ENCODE measurements around the gene SLC6A1.

SLC6A1 gene

DNA sequence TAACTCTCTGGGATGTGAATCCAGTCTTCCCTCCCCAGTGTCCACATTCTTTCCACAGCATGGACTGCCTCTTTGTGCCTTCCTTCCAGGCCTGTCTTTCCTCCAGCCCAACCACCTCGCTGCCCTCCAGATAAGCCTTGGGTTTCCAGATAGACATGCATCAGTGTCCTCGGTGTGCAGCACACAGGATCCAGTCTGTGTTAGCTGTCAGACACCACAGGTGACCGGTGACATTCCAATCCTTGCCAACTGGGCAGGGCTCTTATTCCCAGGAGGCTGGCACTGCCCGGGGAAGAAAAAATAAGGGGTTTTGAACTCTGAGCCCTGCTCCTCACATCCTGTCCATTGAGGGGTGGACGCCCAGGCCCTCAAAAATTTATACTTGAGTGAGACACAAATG, 6.0 kb upstream of the SLC6A1 start:
- DNase-seq (ENCODE audit: low read depth, low spot score), result no peak

DNA sequence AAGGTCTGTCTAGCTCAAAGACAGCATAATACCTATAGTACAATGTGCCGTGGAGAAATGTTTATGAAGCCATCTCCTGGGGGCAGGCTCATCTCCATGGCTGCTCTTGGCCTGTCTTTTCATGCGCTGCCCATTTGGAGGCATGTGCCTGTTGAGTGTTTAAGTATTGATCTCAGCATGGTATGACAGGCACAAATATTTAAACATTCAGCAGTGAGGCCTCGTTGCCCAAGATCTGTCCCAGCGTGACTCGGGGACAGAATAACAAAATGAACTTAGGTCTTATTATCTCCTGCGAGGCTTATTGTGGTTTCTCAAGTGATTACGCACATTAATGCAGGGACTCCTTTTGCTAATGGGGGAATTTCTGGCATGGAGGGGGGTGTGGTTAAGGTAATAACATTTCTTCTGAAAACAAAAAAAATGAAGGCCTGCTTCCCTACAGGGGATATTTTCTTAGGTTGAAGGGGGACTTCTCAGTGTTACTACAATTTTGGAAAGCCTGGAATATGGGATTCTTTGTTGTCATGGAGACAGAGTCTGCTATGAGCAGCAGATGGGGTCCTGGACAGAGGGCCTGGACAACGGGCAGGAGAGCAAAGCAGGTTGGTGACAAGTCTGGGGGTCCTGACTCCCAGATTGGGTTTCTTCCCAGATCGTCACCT, 4.4 kb upstream of the SLC6A1 start:
- no peak overlapping the region for H3K4me3 ChIP-seq (ENCODE audit: low read length)
- no peak for DNase-seq (ENCODE audit: low read depth, low spot score)

More for the DNA sequence above, 6.0 kb upstream of the SLC6A1 start:
- H3K4me3 ChIP-seq (ENCODE audit: low read length), result no peak overlapping the region

DNA sequence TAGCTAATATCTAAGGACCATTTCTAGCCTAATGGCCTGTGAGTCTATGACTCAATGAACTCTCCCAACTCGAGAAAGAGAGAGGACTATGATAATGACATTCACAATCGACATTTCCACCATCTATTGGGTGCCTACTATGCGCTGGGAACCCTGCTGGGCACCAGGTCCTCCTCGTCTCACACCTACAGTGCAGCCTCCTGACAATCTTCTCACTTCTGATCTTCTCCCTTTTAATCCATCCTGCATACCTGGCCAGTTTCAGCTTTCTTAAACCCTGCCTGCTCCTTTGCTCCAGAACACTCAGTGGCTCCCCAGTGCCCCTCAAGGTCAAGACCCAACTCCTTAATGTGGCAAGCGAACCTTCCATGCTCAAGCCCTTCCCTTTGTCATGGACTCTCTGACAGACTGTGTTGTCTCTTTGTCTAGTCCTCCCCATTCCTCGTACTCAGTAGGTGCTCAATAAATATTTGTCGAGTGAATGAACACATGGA, 3.5 kb upstream of the SLC6A1 start:
- DNase-seq (ENCODE audit: low read depth, low spot score), result no peak
- H3K4me3 ChIP-seq (ENCODE audit: low read length), result no peak overlapping the region

DNA sequence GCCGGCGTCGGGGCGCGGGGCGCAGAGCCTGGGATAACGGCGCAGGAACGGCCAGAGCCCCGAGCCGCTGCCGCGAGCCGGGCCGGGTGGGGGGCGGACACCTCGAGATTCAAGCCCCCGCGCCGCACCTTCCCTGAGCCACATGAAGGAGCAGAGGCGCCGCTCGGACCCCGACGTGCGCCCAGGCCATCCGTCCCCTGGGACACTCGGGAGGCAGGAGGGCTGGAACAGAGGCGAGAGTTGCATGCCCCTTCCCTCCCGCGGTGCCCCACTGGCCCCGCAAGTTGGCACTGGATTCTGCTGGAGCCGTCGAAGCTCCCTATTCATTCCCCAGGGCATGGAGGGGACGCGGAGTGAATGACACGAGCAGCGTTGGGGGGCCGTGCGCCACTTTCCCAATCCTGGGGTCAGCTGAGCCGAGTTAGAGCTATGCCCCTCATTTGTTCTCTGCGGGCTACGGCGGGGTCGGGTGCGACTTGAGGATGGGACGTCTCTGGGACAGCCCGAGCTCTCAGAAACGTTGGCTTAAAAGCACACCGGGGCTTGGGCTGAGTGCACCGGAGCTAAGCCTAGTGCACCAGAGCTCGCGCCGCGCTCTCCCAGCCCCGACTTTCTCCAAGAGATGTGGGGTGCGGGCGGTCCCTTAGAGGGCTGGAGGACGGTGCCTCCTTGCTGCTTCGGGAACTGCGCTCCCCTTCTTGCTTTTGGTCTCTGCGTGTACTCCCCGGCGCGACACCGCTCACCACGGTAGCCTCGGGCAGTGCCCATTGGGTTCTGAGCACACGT, 588 bp downstream of the SLC6A1 start:
- no peak overlapping the region for H3K4me3 ChIP-seq (ENCODE audit: low read length)
- no peak for DNase-seq (ENCODE audit: low read depth, low spot score)

DNA sequence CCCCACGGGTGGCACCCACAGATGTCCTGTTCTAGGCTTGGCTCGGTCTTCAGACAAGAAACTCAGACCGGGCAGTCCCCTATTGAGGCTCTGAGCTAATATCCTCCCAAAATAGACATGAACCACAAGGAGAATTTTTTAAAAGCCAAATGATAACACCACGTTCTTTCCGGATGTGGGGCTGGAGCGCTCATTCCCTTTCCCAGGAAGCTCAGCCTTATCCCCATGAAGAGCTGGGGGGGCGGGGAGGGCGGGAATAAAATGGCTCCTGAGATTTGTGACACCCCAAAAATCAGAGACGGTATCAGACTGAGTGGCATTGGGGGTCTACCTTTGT, 1.1 kb downstream of the SLC6A1 start:
- no peak overlapping the region for H3K4me3 ChIP-seq (ENCODE audit: low read length)
- DNase-seq (ENCODE audit: low read depth, low spot score), result no peak

DNA sequence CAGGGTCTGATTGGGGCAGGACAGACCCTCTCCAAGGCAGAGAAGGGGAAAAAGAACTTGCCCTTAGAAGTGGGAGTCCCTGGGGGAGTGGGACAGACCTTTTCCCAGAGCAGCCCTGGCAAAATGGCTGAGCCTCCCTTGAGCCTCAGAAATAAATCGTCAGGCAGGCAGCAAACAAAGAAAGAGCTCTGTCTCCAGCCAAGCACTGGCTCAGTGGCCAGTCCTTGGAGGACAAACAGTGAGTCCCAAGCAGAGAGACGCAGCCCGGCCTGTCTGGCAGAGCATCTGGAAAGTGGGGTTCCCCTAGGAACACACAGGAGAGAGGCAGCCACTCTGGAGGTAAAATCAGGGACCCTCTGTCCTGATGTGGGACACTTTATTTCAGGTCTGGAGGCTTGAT, 1.8 kb downstream of the SLC6A1 start:
- H3K4me3 ChIP-seq (ENCODE audit: low read length), result no peak overlapping the region
- no peak for DNase-seq (ENCODE audit: low read depth, low spot score)

DNA sequence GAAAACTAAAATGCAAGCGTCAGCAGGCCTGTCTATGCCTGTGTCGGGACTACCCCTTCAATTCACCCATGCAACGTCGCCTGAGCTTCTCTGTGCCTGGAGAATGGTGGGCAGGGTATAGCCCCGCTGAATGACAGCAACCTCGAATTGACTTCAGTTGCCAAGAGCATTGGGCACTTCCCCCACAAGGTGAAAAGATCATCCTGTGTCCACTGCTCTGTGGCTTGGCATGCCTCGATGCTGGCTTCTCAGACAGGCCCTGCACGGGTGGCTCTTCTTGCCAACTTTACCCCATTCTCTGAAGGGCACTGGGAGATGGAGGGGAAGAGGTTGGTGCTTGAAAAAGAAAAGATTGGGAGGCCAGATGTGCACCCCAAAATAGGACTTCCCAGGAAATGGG, 3.3 kb downstream of the SLC6A1 start:
- DNase-seq (ENCODE audit: low read depth, low spot score), result no peak
- no peak overlapping the region for H3K4me3 ChIP-seq (ENCODE audit: low read length)

DNA sequence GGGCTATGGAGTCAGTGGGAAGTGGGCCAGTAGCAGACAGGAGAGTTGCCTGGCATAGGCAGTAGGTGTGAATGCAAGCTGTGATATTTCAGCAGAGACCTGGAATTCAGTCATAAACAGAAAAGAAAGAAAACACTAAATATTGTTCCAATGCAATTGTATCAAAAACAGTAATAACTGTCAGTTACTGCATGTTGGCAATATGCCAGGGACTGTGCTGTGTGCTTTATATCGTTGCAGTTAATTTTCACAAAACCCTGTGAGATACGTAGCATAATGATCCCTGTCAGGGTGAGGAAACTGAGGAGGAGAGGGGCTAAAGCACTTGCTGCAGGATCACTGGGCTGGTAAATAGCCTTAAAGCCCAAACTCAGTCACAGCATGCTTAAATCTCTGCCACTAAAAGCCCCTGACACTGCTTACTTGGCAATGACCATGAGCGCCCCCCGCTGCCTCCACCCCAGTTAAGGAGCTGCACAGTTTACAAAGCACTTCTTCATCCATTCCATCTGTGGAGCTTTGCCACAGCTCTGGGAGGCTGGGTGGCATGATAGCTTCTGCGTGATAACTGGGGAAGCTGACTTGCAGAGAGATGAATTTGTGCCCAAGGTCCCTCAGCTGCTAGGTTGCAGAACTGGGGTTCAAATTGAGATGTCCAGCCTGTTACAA, 3.9 kb downstream of the SLC6A1 start:
- no peak overlapping the region for H3K4me3 ChIP-seq (ENCODE audit: low read length)
- DNase-seq (ENCODE audit: low read depth, low spot score), result no peak

DNA sequence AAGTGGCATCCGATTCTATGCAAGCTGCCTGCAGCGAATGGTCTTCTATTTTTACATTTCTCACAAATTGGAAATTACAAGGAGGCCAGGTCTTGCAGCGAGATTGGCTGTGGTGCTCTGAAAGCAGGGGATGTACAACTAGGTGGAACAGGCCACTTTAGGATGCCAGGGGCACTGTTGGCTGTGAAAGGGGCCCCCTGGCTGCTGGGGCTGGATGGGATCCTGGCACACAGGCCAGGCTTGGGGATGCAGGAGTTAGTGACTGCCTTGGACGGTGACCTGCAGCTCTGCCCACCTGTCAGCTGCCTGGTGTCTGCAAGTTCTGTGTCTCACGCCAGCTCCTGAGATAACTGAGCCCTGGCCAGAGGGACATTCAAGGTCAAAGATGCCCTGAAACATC, 4.6 kb downstream of the SLC6A1 start:
- H3K4me3 ChIP-seq (ENCODE audit: low read length), result no peak overlapping the region
- DNase-seq (ENCODE audit: low read depth, low spot score), result no peak

DNA sequence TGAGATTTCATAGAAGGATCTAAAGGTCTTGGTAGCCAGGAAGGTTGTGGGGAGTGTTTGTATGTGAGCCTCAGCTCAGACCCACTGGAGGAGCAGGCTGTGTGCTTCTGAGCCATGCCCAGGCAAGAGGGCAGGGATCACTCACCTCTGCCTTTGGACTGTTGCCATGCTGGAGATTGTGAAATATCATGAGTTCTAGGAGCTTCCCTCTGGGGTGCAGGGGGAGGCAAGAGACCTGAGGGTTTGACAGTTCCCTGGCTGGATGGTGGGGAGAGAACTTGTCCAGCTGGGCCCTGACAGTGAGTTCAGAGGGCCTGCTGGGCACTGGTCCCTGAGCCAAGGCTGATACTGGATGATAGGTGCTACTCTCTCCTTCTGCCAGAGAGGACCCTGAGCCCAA, 6.0 kb downstream of the SLC6A1 start:
- DNase-seq (ENCODE audit: low read depth, low spot score), result no peak
- H3K4me3 ChIP-seq (ENCODE audit: low read length), result no peak overlapping the region

DNA sequence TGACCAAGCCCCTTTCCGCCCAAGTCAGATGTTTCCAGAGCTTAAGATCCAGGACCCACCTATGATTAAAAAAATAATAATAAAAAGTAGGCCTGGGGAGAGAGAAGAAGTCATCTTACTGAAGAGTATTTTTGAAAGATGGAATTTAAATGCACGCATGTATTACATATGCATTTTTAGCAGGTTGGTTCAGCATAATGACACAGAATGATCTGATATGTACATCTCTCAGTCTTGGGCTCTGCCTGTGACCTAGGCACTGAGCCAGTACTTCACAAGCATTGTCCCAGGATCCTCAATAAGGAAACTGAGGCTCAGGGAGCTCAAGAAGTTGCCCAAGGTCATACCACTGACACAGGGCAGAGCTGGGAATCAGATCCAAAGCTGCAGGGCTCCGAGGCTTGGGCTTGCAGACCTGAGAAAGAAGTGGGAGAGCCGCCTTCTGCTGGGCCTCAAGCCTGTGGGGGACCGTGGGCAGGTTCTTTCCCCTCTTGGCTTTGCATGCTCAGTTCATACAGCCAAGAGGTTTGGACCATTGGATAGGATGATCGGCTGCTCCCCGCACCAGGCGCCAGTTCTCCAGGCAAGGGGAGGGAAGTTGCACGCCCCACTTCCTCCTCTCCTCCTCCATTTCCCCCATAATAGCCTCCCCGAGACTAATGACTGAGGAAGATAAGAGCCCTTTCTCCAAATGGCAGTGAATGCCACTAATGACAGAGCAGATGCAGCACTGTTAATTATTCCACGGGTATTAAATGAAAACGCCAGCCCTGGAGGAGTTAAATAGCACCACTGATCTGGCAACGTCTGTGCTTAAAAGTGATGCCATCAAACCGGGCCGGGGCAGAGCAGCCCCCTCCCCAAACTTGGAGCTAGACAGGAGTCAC, 6.9 kb downstream of the SLC6A1 start:
- no peak overlapping the region for H3K4me3 ChIP-seq (ENCODE audit: low read length)
- no peak for DNase-seq (ENCODE audit: low read depth, low spot score)

DNA sequence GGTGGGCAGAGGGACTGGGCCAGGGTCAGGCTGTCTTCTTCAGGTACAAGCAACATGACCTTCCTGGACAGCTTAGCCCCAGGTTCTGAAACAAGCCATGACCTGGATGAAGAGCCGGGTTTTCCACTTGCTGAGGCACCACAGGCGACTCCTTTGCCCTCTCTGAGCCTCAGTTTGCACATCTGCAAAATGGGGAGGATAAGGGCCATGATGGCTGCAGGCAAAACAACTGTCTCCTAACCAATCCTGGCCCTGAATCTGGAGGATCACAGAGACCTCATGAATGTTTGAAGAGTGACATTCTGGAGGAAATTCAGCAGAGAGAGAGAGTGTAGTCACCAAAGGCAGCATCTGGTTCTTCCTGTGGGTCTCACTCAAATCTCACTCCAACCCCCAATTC, 8.0 kb downstream of the SLC6A1 start:
- DNase-seq (ENCODE audit: low read depth, low spot score), result no peak
- H3K4me3 ChIP-seq (ENCODE audit: low read length), result no peak overlapping the region

DNA sequence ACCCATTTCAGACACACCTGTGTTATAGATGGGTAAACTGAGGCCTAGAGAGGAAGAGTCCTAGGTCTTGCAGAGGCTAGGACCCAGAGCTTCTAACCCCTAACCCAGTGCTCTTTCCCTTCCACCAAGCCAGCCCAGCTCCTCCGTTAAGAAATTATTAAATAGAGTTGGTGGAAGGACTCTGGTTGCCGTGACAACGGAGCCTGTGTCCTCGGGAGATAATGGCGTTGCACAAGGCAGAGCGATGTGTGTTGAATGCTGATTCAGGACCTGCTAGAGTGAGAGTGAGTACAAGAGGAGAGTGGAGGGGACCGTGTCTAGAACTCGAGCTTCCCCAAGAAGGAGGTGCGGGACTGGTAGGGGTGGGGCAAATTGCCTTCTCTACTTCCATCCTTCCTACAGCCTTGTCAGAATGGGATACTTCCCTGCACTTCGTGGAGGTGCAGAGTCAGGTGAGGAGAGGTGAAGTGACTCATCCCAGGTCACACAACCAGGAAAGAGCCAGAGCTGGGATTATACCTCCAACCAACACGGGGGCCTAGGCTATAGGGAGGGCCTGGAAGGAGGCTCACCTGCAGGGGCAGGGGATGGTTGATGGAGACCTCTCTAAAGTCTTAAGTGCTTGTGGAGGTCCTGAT, 8.6 kb downstream of the SLC6A1 start:
- no peak overlapping the region for H3K4me3 ChIP-seq (ENCODE audit: low read length)
- DNase-seq (ENCODE audit: low read depth, low spot score), result no peak

DNA sequence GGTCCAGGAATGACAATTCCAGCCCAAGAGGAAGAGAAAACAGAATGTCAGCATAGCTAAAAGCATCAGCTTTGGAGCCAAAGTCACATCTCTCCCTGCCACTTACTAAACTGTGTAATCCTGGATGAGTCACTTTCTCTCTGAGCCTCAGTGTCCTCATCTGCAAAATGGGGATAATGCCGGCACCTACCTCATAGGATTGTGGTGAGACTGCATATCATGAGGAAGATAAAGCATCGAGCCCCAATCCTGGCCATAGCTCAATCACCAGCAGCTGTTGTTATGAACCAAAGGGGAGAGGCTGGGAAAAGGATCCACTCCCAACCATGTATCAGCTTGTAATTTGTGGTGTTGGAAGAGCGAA, 9.1 kb downstream of the SLC6A1 start:
- no peak overlapping the region for H3K4me3 ChIP-seq (ENCODE audit: low read length)
- DNase-seq (ENCODE audit: low read depth, low spot score), result no peak

DNA sequence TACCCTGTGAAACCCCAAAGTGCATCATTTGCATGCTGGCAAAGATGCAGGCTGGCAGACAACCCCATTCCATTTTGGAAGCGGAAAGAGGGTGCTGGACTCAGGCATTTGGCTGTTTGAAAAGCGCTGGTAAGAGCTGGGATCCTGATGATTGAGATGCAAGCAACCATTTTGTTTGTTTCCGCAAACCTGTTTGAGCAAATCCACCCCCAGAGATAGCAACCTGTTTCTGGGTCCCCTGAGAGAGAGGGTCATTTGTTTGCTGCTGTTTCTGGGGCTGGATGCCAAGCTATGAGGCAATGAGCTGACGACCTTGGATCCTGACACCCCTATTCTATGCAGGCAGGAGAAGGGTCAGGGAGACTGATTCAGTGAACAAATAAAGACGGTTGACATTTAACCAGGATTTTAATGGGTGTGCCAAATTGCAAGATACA, 9.8 kb downstream of the SLC6A1 start:
- no peak overlapping the region for H3K4me3 ChIP-seq (ENCODE audit: low read length)
- no peak for DNase-seq (ENCODE audit: low read depth, low spot score)

DNA sequence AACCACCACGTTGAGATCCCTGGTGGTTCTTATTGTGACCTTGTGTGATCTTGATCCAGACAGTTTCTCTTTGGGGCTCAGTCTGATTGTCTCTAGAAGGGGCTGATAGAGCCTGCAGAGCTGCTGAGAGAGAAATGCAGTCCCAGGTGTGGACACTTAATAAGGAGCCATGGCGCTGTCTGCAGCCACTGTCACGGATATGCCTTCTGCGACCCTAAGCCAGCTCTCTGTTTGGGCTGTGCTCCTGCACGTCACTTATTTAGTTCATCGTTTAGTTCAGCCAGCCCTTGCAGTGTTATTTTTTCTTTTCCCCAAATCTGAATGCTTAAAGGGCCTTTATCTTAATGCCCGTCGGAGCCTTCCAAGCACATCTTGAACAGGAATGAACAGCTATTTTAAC, 12.0 kb downstream of the SLC6A1 start:
- no peak overlapping the region for H3K4me3 ChIP-seq (ENCODE audit: low read length)
- no peak for DNase-seq (ENCODE audit: low read depth, low spot score)

DNA sequence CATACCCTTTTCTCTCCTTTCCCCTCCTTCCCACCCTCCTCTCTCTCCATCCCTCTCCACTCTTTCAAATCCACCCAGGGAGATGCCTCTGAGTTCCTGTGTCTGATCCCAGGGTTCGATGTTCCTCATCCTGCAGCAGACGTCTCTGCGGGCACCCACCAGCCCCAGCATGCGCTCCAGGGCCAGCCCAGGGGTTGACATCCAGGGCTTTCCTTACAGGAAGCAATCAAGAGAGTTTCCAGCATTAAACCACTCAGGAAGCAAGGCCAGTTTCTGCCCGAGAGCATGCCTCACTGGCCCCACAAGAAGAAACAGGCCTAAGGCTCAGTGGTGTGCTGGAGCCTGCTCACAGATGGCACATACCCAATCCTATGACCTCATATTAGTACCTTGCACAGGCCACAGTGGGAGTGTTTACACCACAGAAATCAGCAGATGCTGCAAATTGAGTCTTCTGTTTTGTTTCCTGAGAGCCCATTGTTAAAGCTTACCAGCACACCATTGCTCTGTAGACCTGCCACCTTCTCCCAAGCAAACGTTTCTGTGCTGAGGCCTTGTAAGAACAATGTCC, 13.2 kb downstream of the SLC6A1 start:
- H3K4me3 ChIP-seq (ENCODE audit: low read length), result no peak overlapping the region
- no peak for DNase-seq (ENCODE audit: low read depth, low spot score)

DNA sequence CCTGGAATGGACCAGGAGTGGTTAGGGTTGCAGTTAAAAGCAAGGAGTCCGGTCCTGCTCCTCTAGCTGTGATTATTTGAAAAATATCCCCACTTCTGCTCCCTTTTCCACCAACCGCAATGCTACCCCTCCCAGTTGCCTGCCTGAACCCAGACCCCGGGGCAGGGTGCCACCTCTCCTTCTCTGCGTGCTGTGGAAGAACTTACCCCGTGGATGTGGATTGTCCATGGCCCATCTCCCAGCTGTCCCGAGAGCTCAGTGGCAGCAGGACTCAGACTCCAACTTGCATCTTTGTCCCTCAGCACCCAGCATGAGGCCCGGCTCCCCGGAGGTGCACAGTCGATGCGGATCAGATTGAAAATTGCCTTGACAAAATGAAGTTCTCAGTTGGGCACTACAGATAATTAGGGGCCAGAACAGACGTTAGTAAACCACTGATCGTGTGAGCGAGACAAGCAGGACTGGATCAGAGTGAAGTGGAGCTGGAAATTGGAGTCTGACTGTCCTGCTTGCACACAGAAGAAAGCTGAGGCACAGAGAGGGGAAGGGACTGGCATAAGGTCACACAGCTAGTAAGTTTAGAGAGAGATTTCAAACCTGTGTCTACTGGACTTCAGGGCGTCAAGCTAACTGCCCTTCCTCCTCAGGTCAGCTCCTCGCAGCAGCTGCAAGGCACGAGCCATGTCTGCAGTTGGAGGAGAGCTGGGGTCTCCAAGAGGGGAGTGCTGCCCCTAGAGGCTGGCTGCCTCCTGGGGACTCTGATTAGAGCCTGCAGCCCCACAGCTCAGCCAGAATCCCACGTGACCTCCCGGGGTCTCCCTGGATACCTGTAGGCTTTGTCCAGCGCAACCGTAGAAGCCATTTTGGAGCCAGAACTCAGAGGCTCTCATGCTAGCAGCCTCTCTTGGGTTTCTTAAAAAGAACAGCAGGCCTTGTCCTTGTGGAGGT, 14.7 kb downstream of the SLC6A1 start:
- DNase-seq (ENCODE audit: low read depth, low spot score), result no peak

More for the DNA sequence above, 14.7 kb downstream of the SLC6A1 start:
- no peak overlapping the region for H3K4me3 ChIP-seq (ENCODE audit: low read length)

Measured in Jurkat, Clone E6-1 (cell line).